Common myeloid progenitor, CD34-positive (primary cell): ENCODE results near the gene YKT6.

Experiments used
- CTCF ChIA-PET: fragments of 350-600 bp; sonication (Branson Sonifier 250); formaldehyde crosslinking; loops from one replicate; lab custom pipeline; 2021; ENCODE audit warnings: antibody characterized with exemption; lab: Charles Lee
- POLR2A ChIA-PET: fragments of 350-600 bp; sonication (Branson Sonifier 250); formaldehyde crosslinking; loops from one replicate; lab custom pipeline; 2021; ENCODE audit warnings: antibody characterized with exemption; lab: Charles Lee
- DNase-seq, 3 donors: peaks; one replicate each; pipeline versions ENCODE4 v3.0.0 to v3.0.0-alpha.2; 2013
- H3K27ac ChIP-seq, 2 experiments: 1 replicate in 1 of 2; 2 replicates in 1 of 2; pipeline ENCODE4 v1.7.0; 2013; ENCODE audit warnings: inconsistent platforms in 2 of 2, low read length in 2 of 2, mild to moderate bottlenecking in 2 of 2, low read depth in 1 of 2, moderate library complexity in 1 of 2; ENCODE audit not compliant: severe bottlenecking in 2 of 2, insufficient read depth in 1 of 2, poor library complexity in 1 of 2
- H3K27me3 ChIP-seq, 5 experiments: replicated peaks in 2 of 5; 1 replicate in 3 of 5; 2 replicates in 2 of 5; pipeline versions ENCODE4 v1.6.1 to v1.7.0; 2013; ENCODE audit warnings: low read length in 4 of 5, mild to moderate bottlenecking in 2 of 5, moderate library complexity in 2 of 5, inconsistent platforms in 1 of 5; ENCODE audit not compliant: insufficient read depth in 5 of 5, control insufficient read depth in 4 of 5
- H3K36me3 ChIP-seq, 4 experiments: 1 replicate in 2 of 4; 2 replicates in 2 of 4; pipeline versions ENCODE4 v1.6.1 to v1.7.0; 2013; ENCODE audit warnings: low read length in 3 of 4, control low read depth in 1 of 4, mild to moderate bottlenecking in 1 of 4; ENCODE audit not compliant: control insufficient read depth in 4 of 4, insufficient read depth in 4 of 4
- H3K4me1 ChIP-seq, 4 experiments: 1 replicate in 3 of 4; 2 replicates in 1 of 4; pipeline versions ENCODE4 v1.6.1 to v1.7.1; 2013; ENCODE audit warnings: low read length in 3 of 4, mild to moderate bottlenecking in 3 of 4, control low read depth in 1 of 4, inconsistent platforms in 1 of 4, moderate library complexity in 1 of 4; ENCODE audit not compliant: control insufficient read depth in 4 of 4, insufficient read depth in 4 of 4; ENCODE audit errors: control extremely low read depth in 1 of 4
- H3K4me3 ChIP-seq, 7 experiments: 1 replicate in 4 of 7; 2 replicates in 3 of 7; pipeline versions ENCODE4 v1.5.1 to v1.7.0; 2013; ENCODE audit warnings: mild to moderate bottlenecking in 7 of 7, low read length in 6 of 7, moderate library complexity in 6 of 7, inconsistent platforms in 2 of 7, low read depth in 2 of 7, control low read depth in 1 of 7; ENCODE audit not compliant: insufficient read depth in 4 of 7, control insufficient read depth in 1 of 7; ENCODE audit errors: extremely low read depth in 1 of 7
- H3K9me3 ChIP-seq, 5 experiments: 1 replicate in 4 of 5; 2 replicates in 1 of 5; pipeline versions ENCODE4 v1.6.1 to v1.7.1; 2013; ENCODE audit warnings: low read length in 4 of 5, mild to moderate bottlenecking in 2 of 5, inconsistent platforms in 1 of 5, low read depth in 1 of 5, moderate library complexity in 1 of 5; ENCODE audit not compliant: control insufficient read depth in 4 of 5, insufficient read depth in 2 of 5; ENCODE audit errors: control extremely low read depth in 1 of 5
- WGBS: methylation state at CpG from one replicate; pipeline ENCODE4 v1.1.5; 2013; ENCODE audit not compliant: insufficient coverage; 5-methylcytosine and 5-hydroxymethylcytosine counted together

Gene YKT6

DNA sequence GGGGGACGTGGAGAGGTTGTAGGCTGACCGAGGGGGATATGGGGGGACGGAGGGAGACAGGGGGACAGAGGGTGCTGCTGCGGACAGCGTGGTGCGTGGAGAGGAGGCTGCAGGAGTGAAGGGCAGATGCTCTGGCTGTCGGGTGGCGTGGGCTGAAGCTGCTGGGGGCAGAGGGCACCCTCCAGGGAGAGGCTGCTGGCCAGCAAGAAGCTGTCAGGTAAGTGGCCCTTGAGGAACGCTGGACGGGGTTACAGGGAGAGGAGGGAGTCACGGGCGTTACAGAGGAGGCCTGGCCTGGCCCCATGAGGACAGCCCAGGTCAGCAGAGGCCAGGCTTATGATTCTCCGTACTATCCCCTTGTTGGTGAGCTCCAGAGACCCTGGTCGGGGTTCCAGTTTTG, 27.1 kb downstream of the YKT6 start:
- ChIA-PET CTCF (interaction anchor here (0.8 to 1.3 kb wide), 2 partner anchors 10 to 13 kb away, joined by 3 to 4 read pairs; no protein-coding TSS in a partner anchor), POLR2A (interaction anchor here (0.8 kb wide), 1 partner anchor 13 kb away, joined by 3 read pairs; no protein-coding TSS in a partner anchor)
- peaks cover 0 to 6% (median 0%) of the 10 kb centered on the region in 5 experiments for H3K27me3 ChIP-seq
- no peaks in the 10 kb centered on the region for H3K4me1 ChIP-seq
- H3K36me3 ChIP-seq, result no peaks in the 10 kb centered on the region
- H3K4me3 ChIP-seq, result no peak overlapping the region
- DNase-seq, result no peak
- no peak overlapping the region for H3K27ac ChIP-seq
- no peaks in the 10 kb centered on the region for H3K9me3 ChIP-seq
- 93% methylated on average over 9 of the region's 14 CpGs for WGBS

DNA sequence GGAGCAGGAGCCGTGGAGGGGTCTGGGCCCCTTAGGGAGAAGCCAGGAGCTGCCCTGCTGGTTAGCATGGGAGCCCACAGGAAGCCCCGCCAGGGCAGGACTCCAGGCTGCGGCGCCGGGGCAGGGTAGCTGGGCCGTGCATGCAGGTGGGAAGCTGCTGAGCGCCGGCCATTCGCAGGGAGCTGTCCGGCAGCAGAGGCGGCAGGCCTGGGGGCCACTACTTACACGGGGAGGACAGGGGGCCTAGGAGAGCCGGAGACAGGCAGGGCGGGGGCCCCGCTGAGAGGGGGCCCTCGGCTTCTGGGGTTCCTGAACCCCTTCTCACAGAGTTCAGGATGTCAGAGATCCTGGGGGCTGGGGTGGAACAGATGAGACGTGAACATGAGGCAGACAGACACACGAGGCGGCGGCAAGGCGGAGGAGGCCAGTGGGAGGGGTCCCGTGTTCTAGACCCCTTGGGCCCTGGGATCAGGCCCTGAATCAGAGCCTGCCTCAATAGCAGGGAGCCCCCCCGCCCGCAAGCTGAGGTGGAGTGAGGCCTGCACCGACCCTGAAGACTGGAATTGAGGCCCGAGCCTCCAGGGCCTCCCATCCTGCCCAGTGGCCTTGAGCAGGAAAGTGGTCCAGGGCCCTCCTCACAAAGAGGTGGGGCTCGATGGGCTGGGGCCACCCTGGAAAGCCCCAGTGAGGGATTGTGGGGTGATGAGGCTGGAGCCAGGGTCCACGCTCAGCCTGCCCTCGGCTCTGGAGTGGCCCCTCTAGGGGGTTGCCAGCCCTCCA, 28.0 kb downstream of the YKT6 start:
- Histone ChIP-seq H3K4me1 (no peaks in the 10 kb centered on the region), H3K9me3 (no peaks in the 10 kb centered on the region), H3K4me3 (no peak overlapping the region), H3K27me3 (peaks cover 0 to 6% (median 0%) of the 10 kb centered on the region in 5 experiments), H3K27ac (no peak overlapping the region), H3K36me3 (no peaks in the 10 kb centered on the region)
- CTCF ChIA-PET, result interaction anchor here (0.8 to 1.3 kb wide), 2 partner anchors 11 to 12 kb away, joined by 3 to 4 read pairs; no protein-coding TSS in a partner anchor
- 98% methylated on average over 21 of the region's 29 CpGs for WGBS
- no peak for DNase-seq
- POLR2A ChIA-PET, result interaction anchor here (0.8 kb wide), 1 partner anchor 14 kb away, joined by 3 read pairs; no protein-coding TSS in a partner anchor

DNA sequence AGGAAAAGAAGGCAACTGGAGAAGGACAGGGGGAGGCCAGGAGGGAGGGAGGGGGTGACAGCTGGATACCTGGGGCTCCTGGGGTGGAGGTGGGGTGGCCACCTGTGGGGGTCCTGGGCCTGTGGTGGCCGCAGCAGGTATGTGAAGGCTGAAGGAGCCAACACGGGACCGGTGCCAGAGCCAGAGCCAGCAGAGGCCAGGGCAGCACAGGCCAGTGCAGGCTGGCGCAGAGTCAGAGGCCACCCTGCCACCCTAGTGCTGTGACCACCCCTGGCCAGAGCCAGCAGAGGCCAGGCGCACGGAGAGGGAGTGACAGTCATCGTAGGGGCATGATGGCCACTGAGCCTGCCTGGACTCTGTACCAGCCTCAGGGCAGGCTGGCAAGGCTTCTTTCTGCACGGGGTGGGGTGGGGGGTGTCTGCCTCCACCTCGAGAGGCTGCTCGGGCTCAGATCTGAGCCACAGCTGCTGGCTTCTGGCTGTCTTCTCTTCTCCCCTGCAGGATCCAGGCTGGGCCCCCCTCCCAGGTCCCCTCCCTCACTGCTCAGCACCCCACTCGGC, 28.8 kb downstream of the YKT6 start:
- DNase-seq, result no peak
- Histone ChIP-seq H3K4me1 (no peaks in the 10 kb centered on the region), H3K36me3 (no peaks in the 10 kb centered on the region), H3K4me3 (no peak overlapping the region), H3K27ac (no peak overlapping the region), H3K27me3 (peaks cover 0 to 6% (median 0%) of the 10 kb centered on the region in 5 experiments), H3K9me3 (no peaks in the 10 kb centered on the region)
- CTCF ChIA-PET, result interaction anchor here (0.6 kb wide), 1 partner anchor 459 kb away, joined by 3 read pairs; no protein-coding TSS in a partner anchor
- WGBS, result 93% methylated on average over 7 of the region's 11 CpGs
- POLR2A ChIA-PET, result no interaction called here

DNA sequence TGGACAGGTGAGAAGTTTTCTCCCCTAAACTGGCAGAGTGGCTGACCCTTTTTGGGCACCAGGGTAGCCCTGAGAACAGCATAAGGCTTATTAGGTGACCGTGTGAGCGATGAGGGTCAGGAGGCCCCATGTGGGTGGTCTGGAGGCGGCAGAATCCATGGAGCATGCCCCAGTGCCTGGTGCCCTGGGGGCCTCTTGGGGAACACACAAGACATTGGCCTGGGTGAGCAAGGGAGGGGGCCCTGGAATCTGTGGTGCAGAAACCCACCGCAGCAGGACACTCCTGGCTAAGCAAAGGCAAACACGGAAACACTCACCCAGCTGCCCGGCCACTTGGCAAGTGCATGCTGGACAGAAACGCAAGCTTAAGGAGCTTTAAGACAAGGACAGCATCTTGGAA, 29.5 kb downstream of the YKT6 start:
- peaks cover 0 to 6% (median 0%) of the 10 kb centered on the region in 5 experiments for H3K27me3 ChIP-seq
- 100% methylated on average over 4 of the region's 7 CpGs for WGBS
- no peak overlapping the region for H3K4me3 ChIP-seq
- H3K9me3 ChIP-seq, result no peaks in the 10 kb centered on the region
- no peaks in the 10 kb centered on the region for H3K36me3 ChIP-seq
- ChIA-PET POLR2A (no interaction called here), CTCF (interaction anchor here (0.6 kb wide), 1 partner anchor 458 kb away, joined by 3 read pairs; no protein-coding TSS in a partner anchor)
- no peak overlapping the region for H3K27ac ChIP-seq
- no peaks in the 10 kb centered on the region for H3K4me1 ChIP-seq
- no peak for DNase-seq

DNA sequence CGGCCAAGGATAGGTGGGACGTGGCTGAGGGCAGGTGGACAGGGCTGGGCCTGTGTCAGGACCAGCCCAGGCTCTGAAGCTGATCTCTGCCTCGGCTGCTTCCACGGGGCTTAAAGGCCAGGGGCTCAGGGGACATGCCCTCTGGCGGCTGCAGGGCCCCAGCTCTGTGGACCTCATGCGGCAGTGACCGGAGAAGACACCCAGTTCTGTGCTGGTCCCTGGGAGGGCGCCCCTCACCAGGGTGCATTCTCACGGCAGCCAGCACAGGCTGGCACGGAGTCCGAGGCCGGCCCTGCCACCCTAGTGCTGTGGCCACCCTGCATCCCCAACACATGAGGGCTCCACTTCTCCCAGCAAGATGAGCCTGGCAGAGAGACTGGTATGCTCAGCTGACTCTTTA, 30.3 kb downstream of the YKT6 start:
- ChIA-PET CTCF (interaction anchor here (1.2 kb wide), 1 partner anchor 10 kb away, joined by 4 read pairs; no protein-coding TSS in a partner anchor), POLR2A (no interaction called here)
- H3K4me3 ChIP-seq, result no peak overlapping the region
- H3K27ac ChIP-seq, result no peak overlapping the region
- H3K9me3 ChIP-seq, result no peaks in the 10 kb centered on the region
- no peaks in the 10 kb centered on the region for H3K27me3 ChIP-seq
- no peaks in the 10 kb centered on the region for H3K4me1 ChIP-seq
- WGBS, result 97% methylated on average over 12 of the region's 12 CpGs
- H3K36me3 ChIP-seq, result no peaks in the 10 kb centered on the region
- no peak for DNase-seq

DNA sequence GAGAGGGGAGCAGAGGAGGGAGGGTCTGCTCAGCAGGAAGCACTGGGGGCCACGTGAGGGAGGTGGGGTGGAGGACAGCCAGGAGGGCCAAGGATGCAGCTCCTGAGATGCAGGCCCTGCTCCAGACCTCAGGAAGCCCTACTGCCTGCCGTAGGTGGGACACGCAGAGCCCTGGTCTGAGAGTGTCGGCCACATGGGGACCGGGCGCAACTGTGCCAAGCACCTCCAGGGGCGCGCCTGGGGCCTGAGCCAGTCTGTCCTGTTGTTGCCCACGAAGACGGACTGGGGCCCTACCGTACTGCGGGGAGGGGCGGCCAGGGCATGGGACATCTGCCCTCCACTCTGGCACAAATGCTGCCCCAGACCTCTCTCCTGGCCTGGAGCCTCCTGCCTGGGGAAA, 31.6 kb downstream of the YKT6 start:
- Histone ChIP-seq H3K4me1 (no peaks in the 10 kb centered on the region), H3K9me3 (no peaks in the 10 kb centered on the region), H3K27ac (no peak overlapping the region), H3K4me3 (no peak overlapping the region), H3K27me3 (no peaks in the 10 kb centered on the region), H3K36me3 (no peaks in the 10 kb centered on the region)
- DNase-seq, result no peak
- CTCF ChIA-PET, result no interaction called here
- POLR2A ChIA-PET, result no interaction called here
- 91% methylated on average over 13 of the region's 13 CpGs for WGBS
